ENCODE results near the gene KLHL3.
"Not testable (repeated sequence)": the region's sequence is repeated elsewhere in the genome, so short reads cannot be mapped to it uniquely, and the experiment has no call there.

Gene KLHL3, protein sequence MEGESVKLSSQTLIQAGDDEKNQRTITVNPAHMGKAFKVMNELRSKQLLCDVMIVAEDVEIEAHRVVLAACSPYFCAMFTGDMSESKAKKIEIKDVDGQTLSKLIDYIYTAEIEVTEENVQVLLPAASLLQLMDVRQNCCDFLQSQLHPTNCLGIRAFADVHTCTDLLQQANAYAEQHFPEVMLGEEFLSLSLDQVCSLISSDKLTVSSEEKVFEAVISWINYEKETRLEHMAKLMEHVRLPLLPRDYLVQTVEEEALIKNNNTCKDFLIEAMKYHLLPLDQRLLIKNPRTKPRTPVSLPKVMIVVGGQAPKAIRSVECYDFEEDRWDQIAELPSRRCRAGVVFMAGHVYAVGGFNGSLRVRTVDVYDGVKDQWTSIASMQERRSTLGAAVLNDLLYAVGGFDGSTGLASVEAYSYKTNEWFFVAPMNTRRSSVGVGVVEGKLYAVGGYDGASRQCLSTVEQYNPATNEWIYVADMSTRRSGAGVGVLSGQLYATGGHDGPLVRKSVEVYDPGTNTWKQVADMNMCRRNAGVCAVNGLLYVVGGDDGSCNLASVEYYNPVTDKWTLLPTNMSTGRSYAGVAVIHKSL

DNA sequence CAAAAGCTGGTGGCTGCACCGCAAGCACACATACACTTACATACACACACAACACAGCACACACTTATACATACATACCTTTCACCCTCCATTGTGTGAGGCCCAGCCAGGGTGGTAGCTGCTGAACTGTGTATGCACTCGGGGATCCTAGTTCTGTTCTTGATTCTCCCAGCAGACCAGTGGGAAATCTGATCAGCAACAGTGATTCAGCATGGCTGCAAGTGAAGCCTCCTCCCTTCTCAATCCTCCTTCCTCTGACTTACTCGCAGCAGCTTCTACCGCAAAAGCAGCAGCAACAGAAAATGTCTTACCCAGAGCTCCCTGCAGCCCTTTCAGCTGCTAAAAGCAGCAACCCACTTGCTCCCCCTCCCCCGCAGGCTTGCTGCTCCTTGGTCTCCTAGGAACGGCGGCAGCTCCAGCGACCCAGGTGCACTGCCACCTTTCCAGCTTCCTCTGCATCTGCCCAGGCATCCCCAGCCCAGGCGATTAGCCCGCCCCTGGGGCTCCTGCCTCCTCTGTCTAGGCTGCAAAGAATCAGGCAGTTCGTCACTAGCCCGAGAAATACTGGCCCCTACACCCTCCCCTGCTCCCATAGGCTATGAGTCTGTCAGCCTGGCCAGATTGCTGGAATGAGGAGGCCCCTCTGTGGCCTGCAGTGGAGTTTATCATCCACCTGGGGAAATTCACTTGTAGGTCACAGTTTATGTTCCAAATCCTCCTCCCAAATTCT, at the start of gene KLHL3:
Gene KLHL3 (minus strand): TSS at position 535 of the 730 bp plus-strand sequence. CDS start 443 bp downstream, at position 92.
- peak in 1 of 2 donors; percentile 22 for DNase-seq (ENCODE audit: low read depth in 1 of 2, low spot score in 1 of 2)

DNA sequence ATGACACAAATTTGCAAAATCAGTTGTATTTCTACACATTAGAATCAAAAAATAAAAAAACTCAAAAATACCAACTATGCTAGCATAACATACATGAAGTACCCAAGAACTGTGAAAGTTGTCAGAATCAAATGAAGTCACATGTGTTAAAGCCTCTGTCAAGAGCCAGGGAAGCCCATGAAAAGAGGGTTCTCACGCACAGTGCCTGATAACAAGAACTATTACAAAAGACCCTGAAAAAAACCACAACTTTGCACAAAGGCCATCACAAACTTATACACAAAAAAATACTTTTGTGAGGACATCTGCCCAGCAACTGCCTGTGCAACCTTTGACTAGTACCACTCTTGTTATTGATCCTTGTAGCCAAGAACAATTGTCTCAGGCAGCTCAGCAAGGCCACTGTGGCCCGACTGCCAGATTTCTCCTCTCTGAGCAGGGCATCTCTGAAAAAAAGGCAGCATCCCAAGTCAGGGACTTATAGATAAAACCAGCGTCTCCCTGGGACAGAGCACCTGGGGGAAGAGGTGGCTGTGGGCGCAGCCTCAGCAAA, 47.2 kb upstream of the KLHL3 start:
- DNase-seq (ENCODE audit: low read depth in 1 of 2, low spot score in 1 of 2) = no peak

DNA sequence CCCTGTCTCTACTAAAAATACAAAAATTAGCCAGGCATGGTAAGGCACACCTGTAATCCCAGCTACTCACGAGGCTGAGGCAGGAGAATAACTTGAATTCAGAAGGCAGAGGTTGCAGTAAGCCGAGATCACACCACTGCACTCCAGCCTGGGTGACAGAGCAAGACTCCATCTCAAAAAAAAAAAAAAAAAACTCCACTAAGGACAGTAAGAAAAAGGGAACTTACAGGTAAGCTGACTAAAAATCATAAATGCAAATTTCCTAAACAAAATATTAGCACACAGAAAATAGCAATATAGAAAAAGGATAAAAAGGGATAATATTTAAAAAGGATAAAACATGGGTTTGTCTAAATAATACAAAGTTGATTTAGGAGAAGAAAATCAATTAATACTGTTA, 46.2 kb upstream of the KLHL3 start:
- no peak for DNase-seq (ENCODE audit: low read depth in 1 of 2, low spot score in 1 of 2)

DNA sequence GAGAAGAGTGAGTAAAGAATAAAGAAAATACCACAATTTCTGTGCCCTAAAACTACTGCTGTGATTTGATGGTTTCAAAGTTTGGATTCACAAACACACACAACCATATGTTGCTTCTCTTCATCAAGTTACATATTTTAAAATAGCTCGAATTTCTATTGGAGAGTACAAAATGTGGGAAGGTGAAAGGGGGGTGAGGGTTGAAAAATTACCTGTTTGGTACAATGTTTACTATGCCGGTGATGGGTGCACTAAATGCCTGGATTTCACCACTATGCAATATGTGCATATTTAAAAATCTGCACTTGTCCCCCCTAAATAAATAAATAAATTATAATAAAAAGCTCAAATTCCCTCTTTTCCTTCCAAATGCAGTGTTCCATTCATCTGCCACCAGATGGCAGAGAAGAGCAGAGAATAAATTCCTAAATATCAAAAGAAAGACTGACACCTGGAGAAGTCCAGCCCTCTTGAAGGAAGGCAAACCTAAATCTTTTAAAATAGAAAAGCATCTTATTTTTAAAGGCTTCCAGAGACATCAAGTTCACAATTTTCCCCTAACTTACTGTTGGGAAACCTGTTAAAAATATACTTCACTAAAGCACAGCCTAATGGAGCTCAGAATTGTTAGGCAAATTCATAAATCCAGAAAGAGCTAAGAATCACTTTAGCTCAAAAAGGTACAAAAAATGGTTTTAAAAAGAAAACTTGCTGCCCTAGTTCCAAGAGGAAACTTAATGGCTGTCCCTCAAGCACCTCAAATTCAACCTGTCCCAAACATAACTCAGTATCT, 43.1 kb upstream of the KLHL3 start:
- peak in 1 of 2 donors; percentile 2 for DNase-seq (ENCODE audit: low read depth in 1 of 2, low spot score in 1 of 2)

DNA sequence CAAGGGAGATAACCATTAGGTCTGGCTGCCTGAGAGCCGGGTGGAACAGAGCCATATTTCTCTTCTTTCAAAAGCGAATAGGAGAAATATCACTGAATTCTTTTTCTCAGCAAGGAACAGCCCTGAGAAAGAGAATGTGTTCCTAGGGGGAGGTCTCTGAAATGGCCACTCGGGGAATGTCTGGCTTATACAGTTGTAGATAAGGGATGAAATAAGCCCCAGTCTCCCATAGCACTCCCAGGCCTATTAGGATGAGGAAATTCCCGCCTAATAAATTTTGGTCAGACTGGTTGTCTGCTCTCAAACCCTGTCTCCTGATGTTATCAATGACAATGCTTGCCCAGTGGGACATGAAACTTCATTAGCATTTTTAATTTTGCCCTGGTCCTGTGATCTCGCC, 32.0 kb upstream of the KLHL3 start:
- not testable (repeated sequence) for DNase-seq (ENCODE audit: low read depth in 1 of 2, low spot score in 1 of 2)

DNA sequence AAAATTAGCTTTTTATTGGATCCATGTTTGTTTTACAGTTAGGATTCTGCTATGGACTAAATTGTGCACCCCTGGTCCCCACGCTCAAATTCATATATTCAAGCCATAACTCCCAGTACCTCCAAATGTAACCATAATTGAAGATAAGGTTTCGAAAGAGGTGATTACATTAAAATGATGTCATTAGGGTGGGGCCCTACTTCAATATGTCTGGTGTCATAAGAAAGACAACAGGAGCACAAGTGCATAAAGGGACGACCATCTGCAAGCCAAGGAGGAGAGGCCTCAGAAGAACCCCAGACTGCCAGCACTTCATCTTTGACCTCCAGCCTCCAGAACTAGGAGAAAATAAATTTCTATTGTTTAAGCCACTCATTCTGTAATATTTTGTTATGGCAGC, 25.7 kb upstream of the KLHL3 start:
- DNase-seq (ENCODE audit: low read depth in 1 of 2, low spot score in 1 of 2) = no peak

DNA sequence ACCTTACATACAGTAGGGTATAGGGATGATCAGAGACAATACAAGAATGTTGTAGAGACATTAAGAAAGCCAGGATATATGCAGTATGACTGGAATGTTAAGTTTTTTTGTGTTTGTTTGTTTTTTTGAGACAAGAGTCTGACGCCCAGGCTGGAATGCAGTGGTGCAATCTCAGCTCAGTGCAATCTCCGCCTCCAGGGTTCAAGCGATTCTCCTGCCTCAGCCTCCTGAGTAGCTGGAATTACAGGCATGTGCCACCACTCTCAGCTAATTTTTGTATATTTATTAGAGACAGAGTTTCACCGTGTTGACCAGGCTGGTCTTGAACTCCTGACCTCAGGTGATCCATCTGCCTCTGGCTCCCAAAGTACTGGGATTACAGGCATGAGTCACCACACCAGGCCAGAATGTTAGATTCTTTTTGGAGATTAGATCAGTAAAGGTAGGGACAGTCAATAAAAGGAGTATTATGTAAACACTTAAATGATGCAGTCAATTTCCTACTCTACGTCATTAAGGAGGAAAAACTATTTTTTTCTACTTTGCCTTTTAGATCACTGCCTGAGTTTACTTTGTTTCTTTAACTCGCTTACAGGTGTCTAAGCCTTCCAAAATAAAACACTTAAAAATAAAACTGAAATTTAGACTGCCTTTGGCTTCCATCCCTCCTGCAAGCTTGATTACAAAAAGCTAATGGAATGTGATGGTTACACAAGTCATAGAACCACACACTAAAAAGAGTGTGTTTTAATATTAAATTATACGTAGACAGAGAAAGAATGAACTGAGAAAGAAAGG, 25.0 kb upstream of the KLHL3 start:
- no peak for DNase-seq (ENCODE audit: low read depth in 1 of 2, low spot score in 1 of 2)

DNA sequence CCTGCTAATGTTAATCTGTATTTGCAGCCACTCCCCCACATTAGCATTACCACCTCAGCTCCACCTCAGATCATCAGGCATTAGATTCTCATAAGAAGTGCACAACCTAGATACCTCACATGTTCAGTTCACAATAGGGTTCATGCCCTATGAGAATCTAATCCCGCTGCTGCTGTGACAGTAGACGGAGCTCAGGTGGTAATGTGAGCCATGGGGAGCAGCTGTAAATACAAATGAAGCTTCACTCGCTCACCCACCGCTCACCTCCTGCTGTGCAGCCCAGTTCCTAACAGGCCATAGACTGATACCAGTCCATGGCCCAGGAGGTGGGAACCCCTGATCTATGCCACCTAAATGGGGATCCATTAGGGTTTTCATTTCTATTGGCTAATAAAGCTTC, 24.4 kb upstream of the KLHL3 start:
- no peak for DNase-seq (ENCODE audit: low read depth in 1 of 2, low spot score in 1 of 2)

DNA sequence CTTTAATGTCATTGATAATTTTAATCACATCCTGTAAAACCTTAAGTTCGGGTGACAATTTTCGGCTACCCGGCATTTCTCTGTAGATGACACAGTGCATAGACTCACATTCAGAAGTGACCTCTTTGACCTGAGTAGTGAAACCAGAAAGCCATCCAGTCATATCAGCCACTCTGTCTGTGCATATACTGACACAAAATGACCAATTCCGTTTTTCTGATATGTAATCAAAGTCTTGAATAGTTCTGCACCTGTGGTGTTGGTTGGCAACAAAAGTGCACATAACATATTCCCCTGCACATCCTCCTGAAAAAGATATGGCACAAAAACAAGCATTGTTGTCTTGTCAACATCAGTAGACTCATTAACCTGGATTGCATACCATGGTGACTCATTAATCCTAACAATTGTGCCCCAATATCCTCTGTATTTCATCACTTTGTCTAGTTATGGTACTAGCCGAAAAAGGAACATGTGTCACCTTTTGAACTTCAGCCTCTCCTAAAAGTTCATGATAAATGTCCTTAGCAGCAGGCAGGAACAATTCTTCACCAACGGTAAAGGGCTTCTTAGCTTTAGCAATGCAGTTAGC, 22.9 kb upstream of the KLHL3 start:
- no peak for DNase-seq (ENCODE audit: low read depth in 1 of 2, low spot score in 1 of 2)

DNA sequence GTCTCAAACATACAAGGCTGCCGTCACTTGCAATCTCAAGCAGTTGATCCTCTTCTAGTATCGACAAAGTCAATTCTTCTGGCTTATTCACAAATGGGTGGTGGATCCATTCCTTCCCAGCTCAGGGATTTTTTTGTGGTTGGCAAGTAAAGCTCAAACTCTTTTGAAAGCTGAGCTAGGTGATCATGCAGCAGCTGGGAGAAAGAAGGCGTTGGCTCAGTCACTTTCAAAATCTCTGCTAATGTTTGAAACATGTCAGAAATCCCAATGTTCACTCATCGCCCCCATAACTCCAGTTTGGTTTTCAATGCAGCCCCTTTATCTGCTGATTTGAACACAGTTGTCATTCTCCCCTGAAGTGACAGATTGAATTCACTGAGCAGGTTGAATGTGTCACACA, 22.2 kb upstream of the KLHL3 start:
- DNase-seq (ENCODE audit: low read depth in 1 of 2, low spot score in 1 of 2) = no peak

DNA sequence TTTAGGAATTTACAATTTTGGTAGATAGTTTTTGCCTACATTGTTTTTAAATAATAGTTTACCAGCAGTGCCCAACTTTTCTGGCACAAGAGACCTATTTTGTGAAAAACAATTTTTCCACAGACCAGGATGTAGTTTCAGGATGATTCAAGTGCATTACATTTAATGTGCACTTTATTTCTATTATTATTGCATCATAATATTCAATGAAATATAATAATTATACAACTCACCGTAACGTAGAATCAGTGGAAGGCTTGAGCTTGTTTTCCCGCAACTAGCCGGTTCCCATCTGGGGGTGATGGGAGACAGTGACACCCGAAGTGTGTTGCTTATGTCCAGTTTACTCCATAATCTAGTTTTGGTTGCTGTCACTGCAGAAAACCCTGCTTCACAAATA, 21.7 kb upstream of the KLHL3 start:
- DNase-seq (ENCODE audit: low read depth in 1 of 2, low spot score in 1 of 2) = no peak

DNA sequence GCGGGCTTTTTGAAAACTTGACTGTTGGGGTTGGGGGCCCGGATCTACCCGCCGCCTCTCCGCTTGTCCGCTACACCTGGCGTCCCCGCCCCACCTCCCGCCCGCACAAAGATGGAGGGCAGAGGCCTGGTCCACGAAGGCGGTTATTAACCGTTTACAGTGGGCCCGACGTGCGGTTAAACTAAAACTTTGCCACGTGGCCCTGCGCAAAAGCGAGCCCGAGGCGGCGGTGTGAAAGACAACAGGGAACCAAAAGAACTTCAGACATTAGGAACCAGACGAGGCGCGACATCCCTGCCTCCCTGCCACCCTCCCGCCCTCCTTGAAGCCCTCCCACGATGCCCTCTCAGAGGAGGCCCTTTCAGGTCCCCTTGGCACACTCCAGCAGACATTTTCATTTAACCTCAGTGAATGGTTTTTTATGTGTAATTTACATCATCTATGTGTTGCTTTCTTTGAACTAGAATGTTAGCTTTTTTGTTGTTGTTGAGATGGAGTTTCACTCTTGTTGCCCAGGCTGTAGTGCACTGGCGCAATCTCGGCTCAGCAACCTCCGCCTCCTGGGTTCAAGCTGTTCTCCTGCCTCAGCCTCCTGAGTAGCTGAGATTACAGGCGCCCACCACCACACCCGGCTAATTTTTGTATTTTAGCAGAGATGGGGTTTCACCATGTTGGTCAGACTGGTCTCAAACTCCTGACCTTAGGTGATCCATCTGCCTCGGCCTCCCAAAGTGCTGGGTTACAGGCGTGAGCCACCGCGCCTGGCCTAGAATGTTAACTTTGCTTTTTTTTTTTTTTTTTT, 19.3 kb upstream of the KLHL3 start:
- no peak for DNase-seq (ENCODE audit: low read depth in 1 of 2, low spot score in 1 of 2)

DNA sequence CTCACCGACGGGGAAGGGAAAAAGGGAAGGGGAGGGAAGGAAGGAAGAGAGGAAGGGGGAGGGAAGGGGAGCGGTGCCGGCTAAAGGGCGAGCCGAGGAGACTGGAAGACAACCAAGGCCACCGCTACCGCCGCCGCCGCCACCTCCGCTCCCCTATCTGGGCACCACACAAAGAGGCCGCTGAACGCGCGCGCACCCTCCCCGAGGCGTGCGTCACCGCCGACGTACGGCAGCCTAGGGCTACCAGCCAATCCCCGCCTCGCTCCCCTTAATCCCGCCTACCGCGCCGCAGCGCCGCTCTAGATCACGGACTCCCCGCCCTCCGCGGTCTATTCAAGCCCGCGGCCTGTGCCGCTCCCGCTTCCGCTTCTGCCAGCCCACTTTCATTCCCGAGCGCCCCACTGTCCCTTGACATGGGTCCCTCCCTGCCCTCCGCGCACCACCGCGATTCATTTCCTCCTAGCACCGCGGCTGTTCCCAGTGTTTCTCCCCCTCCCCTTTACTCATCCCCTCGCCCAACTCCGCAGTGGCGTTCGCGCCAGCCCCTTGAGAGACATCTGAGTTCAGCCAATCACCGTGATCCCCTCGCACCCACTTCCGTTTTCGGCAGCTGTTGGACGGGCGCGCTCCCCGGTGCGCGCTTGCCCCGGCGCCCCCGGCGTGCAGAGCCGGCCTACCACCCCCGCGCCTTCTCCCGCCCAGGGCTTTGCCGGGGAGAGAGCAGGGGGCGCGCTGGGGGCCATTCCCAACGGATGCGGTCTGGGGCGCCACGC, 18.5 kb upstream of the KLHL3 start, which contains the start of gene HNRNPA0:
Gene HNRNPA0 (minus strand): TSS at position 176 of the 773 bp plus-strand sequence. CDS start 297 bp downstream, outside the sequence.
- DNase-seq (ENCODE audit: low read depth in 1 of 2, low spot score in 1 of 2) = peak; percentile 93 to 94

DNA sequence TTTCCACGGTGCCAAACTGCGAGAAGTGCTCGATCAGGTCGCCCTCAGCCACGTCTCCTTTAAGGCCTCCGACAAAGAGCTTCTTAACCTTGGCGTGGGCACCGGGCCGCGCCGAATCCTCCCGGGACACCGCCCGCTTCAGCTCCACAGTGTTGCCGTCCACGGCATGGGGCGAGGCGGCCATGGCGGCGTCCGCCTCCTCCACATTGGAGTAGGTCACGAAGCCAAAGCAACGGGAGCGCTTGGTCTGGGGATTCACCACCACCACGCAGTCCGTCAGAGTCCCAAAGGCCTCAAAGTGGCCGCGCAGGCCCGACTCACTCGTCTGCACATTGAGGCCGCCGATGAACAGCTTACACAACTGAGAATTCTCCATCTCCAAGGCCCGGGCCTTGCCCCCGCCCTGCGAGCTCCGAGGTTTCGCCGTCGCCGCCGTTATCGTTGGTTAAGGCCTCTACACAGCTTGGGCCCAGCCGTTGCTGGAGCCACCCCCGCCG, 17.9 kb upstream of the KLHL3 start:
- DNase-seq (ENCODE audit: low read depth in 1 of 2, low spot score in 1 of 2) = peak; percentile 13 to 16

DNA sequence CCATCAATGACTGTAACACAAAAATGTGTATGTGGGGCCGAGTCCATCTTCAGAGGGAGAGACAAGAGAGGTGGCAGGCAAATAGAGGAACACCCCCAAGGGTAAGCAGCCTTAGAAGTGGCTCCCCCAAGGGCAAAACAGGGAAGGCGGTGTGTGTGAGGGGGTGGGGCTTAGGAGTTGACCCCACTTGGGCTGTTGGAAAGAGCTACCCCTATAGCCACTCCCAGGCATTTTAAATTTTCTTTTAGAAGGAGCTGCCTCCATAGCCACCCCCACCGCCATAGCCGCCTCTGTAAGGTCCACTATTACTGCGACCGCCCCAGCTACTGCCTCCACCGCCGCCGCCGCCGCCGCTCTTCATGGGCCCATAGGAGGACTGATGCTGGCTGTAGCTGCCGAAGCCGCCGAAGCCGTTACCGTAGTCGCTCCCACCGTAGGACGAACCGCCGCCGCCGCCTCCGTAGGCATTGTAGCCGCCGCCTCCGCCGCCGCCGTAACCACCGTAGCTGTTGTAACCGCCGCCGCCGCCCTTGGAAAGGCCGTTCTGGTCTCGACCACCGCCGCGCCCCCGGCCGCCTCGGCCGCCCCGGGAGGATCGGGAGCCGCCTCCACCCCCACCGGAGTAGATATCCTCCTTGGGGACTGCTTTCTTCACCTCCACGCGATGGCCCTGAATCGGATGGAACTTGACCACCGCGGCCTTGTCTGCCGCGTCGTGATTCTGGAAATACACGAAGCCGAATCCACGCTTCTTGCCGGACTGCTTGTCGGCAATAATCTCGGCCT, 17.2 kb upstream of the KLHL3 start:
- peak; percentile 12 to 21 for DNase-seq (ENCODE audit: low read depth in 1 of 2, low spot score in 1 of 2)

DNA sequence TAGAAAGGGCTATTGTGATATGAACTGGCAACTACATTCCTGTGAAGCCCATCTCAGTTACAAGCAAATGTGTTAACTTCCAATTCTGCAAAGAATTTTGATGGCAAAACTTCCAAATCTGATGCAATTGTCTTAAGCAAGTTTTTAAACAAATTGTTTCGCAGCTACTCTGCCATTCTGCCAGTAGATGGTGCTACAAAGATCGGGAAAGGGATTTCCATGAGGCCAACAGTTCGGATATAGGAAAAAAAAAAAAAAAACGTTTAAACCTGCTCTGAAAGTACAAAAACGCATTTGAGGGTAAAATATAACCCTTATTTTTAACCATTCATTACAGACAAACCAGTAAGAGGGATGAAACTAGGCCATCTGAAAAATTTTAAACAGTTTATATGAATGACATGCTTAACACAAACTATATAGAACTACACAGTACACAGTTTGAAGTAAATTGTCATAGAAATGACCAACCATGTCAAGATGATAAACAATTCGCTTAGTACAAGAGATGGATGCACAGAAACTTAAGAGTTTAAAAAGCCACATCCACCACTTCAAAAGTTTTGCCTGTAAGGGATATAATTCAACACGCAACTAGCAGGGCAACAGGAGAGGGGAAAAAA, 16.1 kb upstream of the KLHL3 start:
- DNase-seq (ENCODE audit: low read depth in 1 of 2, low spot score in 1 of 2) = peak in 1 of 2 donors; percentile 31

DNA sequence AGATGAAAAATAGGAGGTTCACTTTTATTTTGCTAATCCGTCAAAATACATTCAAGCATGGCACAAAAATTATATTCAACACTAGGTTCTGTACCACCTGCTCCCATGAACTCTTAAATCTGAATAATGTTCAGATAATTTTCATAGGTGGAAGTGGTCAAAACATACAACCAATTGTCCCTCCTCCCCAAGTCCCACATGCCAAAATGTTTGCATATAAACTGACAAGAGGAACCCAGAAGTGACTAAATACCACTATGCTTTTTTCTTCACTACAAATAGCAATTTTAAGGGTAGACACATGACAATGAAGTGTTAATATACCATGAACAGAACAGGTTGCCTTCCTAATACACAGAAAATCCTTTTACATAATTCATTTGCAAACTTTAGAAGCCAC, 14.5 kb upstream of the KLHL3 start:
- DNase-seq (ENCODE audit: low read depth in 1 of 2, low spot score in 1 of 2) = no peak
